ENCODE data around the gene PNPLA3.
A peak's percentile ranks its signal among the peaks of the same experiment; 100 is the strongest.

The PNPLA3 gene, protein sequence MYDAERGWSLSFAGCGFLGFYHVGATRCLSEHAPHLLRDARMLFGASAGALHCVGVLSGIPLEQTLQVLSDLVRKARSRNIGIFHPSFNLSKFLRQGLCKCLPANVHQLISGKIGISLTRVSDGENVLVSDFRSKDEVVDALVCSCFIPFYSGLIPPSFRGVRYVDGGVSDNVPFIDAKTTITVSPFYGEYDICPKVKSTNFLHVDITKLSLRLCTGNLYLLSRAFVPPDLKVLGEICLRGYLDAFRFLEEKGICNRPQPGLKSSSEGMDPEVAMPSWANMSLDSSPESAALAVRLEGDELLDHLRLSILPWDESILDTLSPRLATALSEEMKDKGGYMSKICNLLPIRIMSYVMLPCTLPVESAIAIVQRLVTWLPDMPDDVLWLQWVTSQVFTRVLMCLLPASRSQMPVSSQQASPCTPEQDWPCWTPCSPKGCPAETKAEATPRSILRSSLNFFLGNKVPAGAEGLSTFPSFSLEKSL

DNA sequence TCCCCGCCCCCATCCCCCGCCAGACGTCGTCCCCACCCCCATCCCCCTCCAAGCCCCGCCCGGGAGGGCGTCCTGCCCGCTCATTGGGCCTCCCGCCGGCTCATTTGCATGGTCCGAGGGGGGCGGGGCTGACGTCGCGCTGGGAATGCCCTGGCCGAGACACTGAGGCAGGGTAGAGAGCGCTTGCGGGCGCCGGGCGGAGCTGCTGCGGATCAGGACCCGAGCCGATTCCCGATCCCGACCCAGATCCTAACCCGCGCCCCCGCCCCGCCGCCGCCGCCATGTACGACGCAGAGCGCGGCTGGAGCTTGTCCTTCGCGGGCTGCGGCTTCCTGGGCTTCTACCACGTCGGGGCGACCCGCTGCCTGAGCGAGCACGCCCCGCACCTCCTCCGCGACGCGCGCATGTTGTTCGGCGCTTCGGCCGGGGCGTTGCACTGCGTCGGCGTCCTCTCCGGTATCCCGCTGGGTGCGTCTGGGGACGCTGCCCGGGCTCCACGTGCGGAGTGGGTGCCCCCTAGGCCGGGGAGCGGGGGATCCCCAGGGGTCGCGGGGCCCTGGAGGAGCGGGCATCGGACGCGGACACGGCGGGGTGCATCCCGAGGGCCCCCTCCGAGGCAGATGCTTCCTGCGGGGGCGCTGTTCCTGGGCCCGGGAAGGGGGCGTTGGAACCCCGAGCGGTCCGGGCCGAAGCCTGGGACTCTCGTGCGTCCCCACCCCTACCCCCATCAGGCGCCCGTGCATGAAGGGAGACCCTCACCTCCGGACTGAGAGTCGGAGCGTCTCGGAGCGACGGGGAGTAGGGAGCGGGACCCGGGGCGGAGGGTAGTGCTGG is at the start of gene PNPLA3:
Gene PNPLA3 (plus strand): TSS at position 175 of the 834 bp plus-strand sequence. CDS start 107 bp downstream, at position 282.
- DNase-seq: peak; percentile 88

DNA sequence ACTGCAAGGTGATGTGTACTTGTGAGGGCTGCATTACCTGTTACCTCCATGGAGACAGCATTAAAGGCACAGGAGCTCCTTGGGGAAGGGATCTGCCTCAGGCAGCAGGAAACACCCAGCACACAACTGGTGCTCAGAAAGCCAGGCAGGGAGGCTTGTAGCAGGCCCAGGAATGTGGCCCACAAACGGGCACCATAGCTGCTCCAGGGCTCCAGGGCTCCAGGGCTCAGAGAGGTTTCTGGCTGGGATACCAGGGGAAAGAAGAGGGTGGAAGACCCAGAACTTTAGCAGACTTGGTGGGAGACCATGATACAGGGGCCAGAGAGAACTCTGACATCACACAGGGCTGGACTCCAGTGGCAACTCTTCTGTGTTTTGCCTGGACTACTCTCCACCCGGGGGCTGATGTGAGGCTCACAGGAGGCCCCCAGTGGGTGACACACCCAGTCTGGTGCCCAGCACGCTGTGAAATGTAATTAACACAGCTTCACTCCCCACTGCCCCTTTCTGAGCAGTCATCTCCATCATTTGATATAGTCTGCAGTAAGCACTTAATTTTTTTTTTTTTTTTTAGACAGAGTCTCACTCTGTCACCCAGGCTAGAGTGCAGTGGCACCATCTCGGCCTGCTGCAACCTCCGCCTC is 46.6 kb upstream of the PNPLA3 start:
- DNase-seq: no peak

DNA sequence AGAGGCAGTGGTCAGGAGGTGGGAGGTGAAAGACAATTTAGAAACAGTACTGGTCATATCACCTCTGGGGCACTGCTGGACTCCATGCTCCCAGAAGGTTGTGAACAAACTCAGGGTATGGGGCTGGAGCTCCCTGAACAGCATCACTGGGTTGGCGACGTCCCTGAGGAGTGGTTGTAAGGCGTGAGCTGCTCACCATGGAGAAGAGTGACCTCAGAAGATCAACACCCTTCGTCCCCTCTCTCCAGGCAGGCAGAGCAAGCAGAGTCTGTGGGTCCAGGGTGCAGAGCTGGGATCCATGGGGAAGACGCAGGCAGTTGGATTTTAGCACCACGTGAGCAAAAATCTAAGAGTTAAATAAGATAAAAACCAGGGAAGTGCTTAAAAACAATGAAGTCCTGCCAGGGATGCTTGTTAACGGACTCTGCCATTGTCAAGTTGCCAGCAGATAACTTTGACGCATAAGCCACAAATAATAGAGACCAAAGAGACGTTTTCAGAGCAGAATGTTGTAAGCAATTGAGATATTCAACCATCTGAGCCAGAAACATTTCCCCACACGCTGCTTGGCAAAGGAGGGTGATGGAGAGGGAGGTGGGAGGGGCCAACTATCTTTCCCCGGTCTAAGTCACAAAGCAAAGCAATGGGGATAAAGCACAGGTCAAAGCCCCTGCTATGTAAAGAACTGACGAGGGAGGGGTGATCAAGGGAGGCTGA is 45.4 kb upstream of the PNPLA3 start:
- no peak for DNase-seq

DNA sequence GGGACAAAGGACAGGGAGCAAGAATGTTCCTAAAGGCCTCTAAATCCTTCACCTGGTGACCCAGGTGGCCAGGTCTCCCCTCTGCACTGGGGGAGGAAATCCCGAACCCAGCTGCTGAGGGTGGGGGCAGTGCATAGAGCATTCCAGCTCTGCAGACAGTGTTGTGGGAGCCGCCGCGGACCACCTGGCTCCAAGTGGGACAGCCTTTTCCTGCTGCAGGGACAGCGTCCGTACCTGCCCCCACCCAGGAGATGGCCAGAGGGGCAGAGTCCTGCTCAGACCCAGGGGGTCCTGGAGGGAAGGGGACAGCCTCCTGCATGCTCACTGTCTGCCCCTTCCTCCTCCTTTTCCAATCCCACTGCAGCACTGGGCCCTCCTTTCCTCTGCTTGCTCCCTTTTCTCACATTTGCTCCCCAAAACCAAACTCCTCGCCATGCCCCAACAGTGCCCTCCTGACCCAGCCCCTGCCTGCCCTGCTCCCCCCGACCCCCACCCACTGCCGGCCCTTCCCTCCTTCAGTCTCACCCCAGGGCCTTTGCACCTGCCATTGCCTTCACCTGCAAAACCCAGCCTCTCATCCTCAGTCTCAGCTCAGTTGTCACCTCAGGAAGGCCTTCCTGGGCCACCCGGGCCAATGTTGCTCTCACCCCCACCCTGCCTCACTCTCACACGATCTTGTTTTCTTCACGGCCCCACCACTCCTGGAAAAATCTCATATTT is 44.6 kb upstream of the PNPLA3 start:
- no peak for DNase-seq

DNA sequence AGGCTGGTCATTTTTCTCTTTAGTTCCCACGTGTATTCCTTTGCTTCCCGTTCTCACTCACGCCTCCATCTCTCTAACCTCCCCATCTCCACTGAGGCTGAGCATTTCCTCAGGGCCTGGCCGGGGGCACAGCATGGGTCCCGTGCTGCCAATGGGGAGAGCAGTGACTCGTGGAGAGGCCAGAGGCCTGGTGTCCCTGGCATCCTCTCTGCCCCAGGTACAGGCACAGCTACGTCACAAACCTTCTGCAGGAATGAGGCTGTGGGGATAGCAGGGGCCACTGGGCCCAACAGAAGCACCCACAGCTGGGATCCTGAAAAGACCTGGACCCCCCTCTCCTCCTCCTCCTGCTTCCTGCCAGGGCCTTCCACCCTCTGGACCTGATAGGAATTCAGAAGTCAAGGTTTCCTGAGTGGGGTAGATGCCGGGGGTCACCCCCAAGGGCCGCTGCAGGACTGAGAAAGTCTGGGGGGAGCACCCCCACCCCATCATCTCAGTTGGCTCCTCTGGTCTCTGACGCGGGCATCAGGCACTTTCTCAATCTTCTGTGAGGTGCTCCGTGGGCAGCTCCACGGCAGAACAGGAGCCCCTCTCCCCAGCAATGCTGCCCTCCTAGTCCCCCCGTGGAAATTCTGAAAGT is 43.6 kb upstream of the PNPLA3 start:
- DNase-seq: no peak

DNA sequence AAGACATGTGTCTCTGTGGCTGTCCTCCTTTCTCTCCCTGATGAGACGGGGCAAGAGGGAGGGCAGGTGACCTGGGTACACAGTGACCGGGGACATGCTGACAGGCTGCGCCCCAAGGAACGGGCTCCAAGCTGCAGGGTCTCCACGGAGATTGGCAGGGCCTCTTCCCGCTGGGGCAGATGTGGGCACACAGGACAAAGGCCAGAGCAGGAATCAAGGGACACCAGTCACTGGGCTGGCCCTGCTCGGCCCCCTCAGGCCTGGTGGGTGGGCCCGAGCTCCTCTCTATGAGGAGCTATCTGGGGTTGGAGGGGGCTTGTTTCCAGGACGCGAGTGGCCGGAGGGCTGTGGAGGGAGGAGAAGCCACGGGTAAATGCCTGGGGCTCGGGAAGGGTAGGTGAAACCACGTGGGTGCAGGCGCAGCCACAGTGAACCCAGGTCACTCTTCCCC is 43.0 kb upstream of the PNPLA3 start:
- DNase-seq: no peak

DNA sequence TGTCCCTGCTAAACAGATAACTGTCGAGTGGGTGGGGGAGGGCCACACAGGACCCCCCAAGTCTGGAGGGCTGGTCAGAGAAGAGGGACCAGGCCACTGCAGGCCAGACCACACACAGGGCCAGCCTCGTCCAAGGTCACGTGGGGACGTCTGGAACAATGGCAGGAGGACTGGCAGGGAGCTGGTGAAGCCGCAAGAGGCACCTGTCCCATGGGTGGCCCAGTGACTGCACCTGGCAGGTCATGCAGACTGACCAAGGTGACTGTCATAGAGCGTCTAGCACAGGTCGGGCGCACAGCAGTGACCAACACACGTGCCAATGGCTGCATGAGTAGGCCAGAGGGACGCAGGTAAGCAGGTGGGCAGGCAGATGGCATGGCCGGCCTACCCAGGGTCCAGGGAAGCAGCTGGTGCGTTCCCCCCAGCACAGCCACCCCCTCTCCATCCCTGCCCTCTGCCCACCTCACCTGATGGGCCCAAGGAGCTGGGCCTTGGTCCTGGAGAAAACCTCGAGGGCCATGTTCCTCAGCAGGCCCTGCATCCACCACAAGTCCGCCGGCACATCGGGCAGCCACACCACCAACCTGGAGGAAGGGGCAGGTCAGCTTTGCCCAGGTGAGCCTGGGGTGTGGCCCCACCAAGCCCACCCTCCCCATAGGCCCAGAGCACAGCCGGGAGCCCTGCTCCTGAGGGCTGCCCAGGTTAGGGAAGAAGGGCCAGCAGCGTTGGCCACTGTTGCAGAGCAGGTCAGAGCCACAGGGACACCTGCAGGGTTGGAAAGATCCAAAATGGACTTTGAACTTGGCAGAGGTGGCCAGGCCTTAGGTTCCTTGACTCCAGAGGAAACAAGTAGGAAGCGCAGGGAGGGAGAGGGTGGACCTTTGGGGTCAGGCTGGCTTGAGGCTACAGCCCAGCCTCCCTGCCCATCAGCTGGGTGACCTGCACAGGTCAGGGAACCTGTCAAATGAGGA is 42.2 kb upstream of the PNPLA3 start:
- DNase-seq: no peak

DNA sequence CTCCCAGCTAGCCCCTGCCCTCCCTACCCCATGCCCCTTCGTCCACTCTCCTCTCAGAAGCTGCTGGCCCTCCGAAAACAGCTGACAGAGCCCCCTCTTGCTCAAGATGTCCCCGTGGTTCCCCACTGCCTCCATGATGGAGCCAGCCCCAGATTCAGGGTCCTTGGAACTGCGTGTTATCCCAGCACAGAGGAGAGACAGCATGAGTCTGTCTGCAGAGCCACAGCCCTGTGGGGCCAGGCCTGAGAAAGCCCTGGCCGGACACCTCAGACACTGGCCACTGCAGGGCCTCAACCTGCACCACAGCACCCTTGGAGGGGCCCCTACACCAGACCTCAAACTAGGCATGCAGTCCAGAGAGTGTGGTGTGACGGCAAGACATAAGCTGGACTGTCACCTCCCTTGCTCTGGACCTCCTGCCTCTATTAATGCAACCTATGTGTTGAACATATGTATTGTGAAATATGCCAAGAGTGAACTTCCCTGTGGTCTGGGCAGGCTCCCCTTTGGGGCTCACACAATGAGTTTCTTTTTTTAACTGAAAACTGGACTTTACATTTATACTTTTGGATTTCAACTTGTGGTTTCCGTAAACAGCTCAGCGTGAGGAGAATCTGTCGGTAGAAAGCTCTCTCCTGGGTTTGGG is 41.4 kb upstream of the PNPLA3 start:
- DNase-seq: no peak

DNA sequence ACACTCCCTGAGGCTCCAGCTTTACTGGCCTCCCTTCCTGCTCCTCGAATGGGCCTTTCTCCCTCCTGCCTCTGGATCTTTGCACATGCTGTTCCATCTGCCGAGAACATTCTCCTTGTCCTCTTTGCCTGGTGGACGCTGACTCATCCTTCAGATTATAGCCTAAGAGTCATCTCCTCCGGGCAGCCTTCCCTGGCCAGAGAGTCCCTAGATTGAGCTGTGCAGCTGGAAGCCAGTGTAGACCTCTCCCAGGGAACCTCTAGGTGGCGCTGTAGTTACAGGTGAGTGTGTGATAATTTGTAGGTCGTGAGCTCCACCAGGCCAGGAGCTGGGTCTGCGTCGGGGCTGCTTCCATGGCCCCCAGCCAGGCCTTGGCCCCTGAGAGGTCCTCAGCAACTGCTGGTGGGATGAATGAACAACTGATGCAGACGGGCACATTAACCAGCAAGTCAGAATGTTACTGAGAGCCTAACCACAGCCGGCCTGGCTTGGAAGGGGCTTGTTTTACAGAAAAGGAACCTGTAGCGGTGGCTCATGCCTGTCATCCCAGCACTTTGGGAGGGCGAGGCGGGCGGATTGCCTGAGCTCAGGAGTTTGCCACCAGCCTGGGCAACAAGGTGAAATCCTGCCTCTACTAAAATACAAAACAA is 40.5 kb upstream of the PNPLA3 start:
- DNase-seq: peak; percentile 42

DNA sequence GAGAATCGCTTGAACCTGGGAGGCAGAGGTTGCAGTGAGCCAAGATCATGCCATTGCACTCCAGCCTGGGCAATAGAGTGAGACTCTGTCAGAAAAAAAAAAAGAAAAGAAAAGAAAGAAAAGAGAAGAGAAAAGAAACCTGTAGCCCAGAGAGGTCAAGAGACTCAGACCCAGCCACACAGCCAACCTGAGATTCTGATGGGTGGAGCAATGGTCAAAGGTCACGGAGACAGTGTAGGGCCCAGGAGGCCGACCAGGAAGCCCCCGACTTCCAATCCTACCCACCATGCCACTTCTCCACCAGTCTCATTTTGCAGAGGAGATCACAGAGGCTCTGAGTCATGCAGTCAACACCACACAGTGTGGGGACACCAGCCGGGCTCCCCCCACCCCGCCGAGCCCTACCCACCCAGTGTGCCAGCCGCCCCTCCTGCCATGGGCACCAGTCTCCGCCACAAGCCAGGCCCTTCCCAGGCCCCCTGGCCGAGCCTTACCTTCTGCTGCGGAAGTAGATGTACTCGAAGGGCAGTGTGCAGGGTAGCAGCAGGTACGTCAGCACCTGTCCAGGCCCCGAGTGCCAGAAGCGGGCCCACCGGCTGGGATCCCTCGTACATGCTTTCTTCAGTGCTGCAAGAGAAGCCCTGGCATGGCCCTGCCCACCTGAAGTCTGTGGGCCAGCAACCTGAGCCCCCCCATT is 39.7 kb upstream of the PNPLA3 start:
- no peak for DNase-seq

DNA sequence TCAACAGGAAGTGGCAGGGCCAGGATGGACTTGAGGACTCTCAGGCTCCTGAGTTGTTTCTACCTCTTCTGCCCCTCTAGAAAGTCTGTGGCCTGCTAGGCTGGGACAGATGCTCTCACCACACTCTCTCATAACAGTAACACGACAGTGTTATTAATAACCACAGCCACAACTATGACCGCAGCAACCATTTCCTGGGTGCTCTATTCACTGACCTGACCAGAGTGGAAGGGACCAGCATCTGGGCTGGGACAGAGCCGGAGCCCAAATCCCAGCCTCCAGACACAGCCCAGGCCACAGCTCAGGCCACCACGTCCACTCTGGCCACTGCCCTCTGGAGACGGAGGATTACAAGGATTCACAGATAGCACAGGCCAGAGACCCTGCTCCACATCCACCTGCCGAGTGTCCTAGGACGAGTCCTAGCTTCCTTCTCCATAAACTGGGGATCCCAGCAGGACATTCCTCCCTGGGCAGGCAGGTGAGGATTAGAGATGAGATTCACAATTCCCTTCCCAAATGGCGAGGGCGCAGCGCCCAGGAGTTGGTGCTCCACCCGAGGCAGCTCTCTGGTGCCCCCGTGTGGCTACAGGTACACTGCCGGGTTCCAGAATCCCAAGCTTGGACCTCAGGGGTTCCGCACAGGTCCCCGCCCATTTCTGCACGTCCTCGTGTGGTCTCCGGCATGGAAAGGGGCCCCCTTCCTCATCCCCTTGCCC is 38.8 kb upstream of the PNPLA3 start:
- DNase-seq: peak; percentile 26

DNA sequence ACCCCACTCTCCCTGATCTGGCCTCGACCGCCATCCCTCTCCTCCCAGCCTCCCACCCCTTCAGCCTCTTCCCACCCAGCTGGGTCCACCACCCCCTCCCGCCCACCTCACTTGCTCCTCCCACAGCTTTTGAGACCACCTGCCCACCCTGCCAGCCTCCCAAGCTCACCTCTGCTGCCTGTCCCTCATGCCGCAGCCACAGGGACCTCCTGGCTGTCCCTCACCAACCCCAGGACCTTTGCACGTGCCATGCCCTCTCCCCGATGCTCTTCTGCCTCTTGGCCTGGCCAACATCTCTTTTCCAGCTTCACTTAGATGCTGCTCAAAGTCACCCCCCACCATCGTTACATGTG is 38.3 kb upstream of the PNPLA3 start:
- no peak for DNase-seq

DNA sequence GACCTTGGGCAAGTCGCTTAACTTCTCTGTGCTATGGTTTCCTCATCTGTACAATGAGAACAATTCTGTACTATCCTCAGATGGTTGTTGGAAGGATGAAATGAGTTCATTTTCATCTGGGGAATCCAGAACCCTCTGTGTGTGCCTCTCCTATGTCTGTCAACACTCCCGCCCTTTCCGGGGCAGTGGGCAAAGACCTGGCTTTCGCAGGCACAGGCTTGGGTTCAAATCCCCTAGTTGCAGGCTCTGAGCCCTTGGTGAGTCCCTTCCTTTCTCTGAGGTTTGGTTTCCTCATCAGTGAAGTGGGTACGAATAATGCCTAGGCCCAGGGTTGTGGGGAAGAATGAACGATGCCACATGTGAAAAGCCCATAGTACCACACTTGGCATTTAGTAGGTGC is 37.8 kb upstream of the PNPLA3 start:
- no peak for DNase-seq

DNA sequence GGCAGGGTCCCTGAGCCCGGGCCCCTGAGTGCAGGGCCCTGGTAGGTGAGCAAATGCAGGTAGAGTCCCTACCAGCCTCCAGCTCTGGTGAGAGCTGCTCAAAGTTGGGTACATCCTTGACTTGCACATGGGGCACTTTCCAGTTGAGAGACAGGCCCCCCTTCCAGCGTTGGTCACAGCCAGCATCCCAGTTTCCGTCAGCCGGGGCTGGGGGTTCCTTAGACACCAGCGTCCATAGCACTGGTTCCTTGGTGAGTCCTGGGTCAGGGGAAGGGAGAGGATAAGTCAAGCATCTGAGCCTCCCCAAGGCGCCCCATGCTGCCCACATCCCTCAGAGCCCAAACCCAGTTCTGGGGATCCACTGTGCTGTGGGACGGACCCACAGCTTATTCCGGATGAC is 37.4 kb upstream of the PNPLA3 start:
- no peak for DNase-seq

DNA sequence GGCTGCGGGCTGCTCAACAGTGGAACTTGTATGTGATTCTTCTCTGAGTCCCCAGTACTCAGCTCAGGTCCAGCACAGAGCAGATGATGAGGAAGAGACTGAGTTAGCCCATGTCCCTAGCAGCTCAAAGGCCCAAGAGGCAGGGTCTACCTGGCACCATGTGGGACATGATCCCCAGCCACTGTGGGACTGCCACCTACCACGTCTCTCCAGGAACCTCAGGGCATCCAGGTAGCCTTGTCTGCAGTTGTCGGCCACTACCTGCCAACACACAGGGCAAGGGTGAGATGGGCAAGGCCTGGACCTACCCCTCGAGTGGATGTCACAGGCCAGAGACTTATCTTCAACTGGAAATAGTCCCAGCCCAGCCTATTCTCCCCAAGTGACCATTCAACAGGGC is 36.2 kb upstream of the PNPLA3 start:
- DNase-seq: no peak

DNA sequence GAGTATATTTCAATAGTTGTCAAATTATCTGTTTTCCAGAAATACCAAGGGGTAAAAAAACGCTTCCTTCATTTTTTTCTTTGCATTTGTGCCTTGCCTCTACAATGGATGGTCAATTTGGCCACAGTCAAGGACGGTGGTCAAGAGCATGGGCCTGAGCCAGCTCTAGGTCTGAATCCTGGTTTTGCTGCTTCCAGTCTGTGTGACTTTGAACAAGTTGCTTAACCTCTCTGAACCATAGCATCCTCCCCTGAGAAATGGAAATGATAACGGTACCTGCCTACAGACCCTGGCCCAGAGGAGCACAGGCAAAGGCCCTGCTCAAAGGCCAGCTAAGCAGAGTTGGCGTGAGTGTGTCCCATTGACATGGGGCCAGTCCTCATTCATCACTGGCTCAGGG is 34.9 kb upstream of the PNPLA3 start:
- DNase-seq: no peak

DNA sequence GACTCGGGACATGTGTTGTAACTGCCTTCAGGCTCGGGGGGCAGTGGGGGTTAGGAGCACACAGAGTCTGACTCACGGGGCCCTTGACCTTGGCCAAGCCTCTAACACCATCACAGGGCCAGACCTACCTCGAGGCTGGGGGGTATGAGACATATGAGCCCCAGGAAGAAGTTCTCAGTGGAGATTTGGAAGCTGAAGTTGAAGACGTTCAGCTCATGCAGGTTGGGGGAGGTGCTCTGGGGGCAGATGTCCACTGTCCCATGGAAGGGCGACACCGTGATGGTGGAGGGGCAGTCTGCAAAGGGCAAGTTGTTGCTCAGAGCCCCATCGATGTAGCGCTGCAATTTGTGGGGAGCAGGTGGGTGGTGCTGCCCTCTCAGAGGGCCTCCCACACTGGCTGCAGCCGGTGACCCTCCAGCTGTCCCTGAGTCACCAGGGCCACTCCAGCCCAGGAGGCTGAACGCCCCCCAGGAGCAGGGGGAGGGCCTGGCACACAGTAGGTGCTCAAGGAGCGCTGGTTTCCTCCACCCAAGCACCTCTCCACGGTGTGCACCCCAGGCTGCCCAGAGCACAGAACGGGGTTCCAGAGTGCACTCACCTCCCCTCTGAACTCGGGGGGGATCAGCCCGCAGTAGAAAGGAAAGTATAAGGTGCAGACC is 34.3 kb upstream of the PNPLA3 start:
- DNase-seq: no peak
